ENCODE data around the gene ASXL1. TPM values are rescaled to one million over a fixed set of nuclear protein-coding genes. Genes with fewer than 3 reads are reported as not detected.
A peak's percentile ranks its signal among the peaks of the same experiment; 100 is the strongest.

Gene ASXL1
- polyA plus RNA-seq, 1 of the 3 experiments (the other 2 are of a cell fraction), result 36.6 TPM

- Histone ChIP-seq H3K27ac (ENCODE audit: low read depth in 2 of 2, low read length in 1 of 2) (no peak overlapping the region; a peak in 1 of 4 replicates), H3K4me2 (no peak overlapping the region), H3K9me3 (no peaks in the 10 kb centered on the region), H3K79me2 (ENCODE audit: insufficient read depth) (peaks cover 18% of the 10 kb centered on the region; the same call in 1 of the 2 replicates), H4K20me1 (ENCODE audit: insufficient read depth) (peaks cover 14% of the 10 kb centered on the region), H3K9ac (no peak overlapping the region), H3K9me2 (no peaks in the 10 kb centered on the region), H3K4me1 (ENCODE audit: control insufficient read depth in 1 of 2, insufficient read depth in 2 of 2, low read depth in 1 of 2, low read length in 1 of 2) (no peaks in the 10 kb centered on the region; a peak in 1 of 4 replicates), H3F3A (replicated peaks; ENCODE audit: insufficient read depth) (peaks cover 17% of the 10 kb centered on the region), H3K27me3 (ENCODE audit: insufficient read depth) (no peaks in the 10 kb centered on the region), H3K4me3 (ENCODE audit: low read depth in 2 of 2, low read length in 1 of 2) (no peak overlapping the region), H3K36me3 (replicated peaks in 1 of 2; ENCODE audit: control insufficient read depth in 1 of 2, insufficient read depth in 2 of 2, low read length in 1 of 2) (peaks cover 72 to 99% of the 10 kb centered on the region in 2 experiments), H2AFZ (ENCODE audit: low read depth) (no peak overlapping the region)
- WGBS (ENCODE audit: low lambda C conversion rate), result 90% methylated on average over 9 of the region's 12 CpGs
- peak; percentile 11 for DNase-seq
- ChIA-PET CTCF (interaction anchor here (0.9 to 1.5 kb wide), 3 partner anchors 11 to 20 kb away, joined by 3 read pairs; no protein-coding TSS in a partner anchor), POLR2A (no interaction called here)
- TF ChIP-seq FOSL2 (IDR thresholded peaks at IDR 0.05; ENCODE audit: borderline replicate concordance, low read depth) (no peak), REST (IDR thresholded peaks at IDR 0.05; ENCODE audit: low read depth, low read length) (no peak), MEF2A (IDR thresholded peaks at IDR 0.05; ENCODE audit: borderline replicate concordance, low read depth) (no peak), POLR2AphosphoS5 (IDR thresholded peaks at IDR 0.05; ENCODE audit: low read depth, low read length) (no peak), CTCF (IDR thresholded peaks at IDR 0.05) (no peak), TAF1 (IDR thresholded peaks at IDR 0.05; ENCODE audit: borderline replicate concordance, low read depth, low read length) (no peak), NFIC (IDR thresholded peaks at IDR 0.05; ENCODE audit: borderline replicate concordance) (no peak)
These were observed 77.4 kb downstream of the ASXL1 start for GRCh38 chr20:32435449-32436107.

DNA sequence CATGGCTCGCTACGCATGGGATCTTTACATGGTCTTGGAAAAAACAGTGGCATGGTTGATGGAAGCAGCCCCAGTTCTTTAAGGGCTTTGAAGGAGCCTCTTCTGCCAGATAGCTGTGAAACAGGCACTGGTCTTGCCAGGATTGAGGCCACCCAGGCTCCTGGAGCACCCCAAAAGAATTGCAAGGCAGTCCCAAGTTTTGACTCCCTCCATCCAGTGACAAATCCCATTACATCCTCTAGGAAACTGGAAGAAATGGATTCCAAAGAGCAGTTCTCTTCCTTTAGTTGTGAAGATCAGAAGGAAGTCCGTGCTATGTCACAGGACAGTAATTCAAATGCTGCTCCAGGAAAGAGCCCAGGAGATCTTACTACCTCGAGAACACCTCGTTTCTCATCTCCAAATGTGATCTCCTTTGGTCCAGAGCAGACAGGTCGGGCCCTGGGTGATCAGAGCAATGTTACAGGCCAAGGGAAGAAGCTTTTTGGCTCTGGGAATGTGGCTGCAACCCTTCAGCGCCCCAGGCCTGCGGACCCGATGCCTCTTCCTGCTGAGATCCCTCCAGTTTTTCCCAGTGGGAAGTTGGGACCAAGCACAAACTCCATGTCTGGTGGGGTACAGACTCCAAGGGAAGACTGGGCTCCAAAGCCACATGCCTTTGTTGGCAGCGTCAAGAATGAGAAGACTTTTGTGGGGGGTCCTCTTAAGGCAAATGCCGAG, 78.2 kb downstream of the ASXL1 start:
- DNase-seq, result peak; percentile 10
- Histone ChIP-seq H3K4me3 (ENCODE audit: low read depth in 2 of 2, low read length in 1 of 2) (no peak overlapping the region), H3K4me1 (ENCODE audit: control insufficient read depth in 1 of 2, insufficient read depth in 2 of 2, low read depth in 1 of 2, low read length in 1 of 2) (no peaks in the 10 kb centered on the region; a peak in 1 of 4 replicates), H3F3A (replicated peaks; ENCODE audit: insufficient read depth) (peaks cover 17% of the 10 kb centered on the region), H3K36me3 (replicated peaks in 1 of 2; ENCODE audit: control insufficient read depth in 1 of 2, insufficient read depth in 2 of 2, low read length in 1 of 2) (peaks cover 71 to 92% of the 10 kb centered on the region in 2 experiments), H3K9ac (no peak overlapping the region), H3K79me2 (ENCODE audit: insufficient read depth) (peaks cover 19% of the 10 kb centered on the region), H3K4me2 (no peak overlapping the region), H2AFZ (ENCODE audit: low read depth) (no peak overlapping the region), H3K9me3 (no peaks in the 10 kb centered on the region), H3K9me2 (no peaks in the 10 kb centered on the region), H3K27ac (ENCODE audit: low read depth in 2 of 2, low read length in 1 of 2) (no peak overlapping the region; a peak in 1 of 4 replicates), H4K20me1 (ENCODE audit: insufficient read depth) (peaks cover 13% of the 10 kb centered on the region), H3K27me3 (ENCODE audit: insufficient read depth) (no peaks in the 10 kb centered on the region)
- ChIA-PET CTCF (interaction anchor here (0.7 to 1.5 kb wide), 5 partner anchors 10 to 49 kb away, joined by 3 read pairs; no protein-coding TSS in a partner anchor), POLR2A (no interaction called here)
- 95% methylated on average over 11 of the region's 11 CpGs for WGBS (ENCODE audit: low lambda C conversion rate)
- TF ChIP-seq ELF1 (IDR thresholded peaks at IDR 0.05) (no peak), YY1 (IDR thresholded peaks at IDR 0.05; ENCODE audit: low read depth) (no peak), SIN3A (IDR thresholded peaks at IDR 0.05; ENCODE audit: borderline replicate concordance, low read depth, low read length) (no peak), MEF2A (IDR thresholded peaks at IDR 0.05; ENCODE audit: borderline replicate concordance, low read depth) (no peak), GATA2 (CRISPR knock-in tag; IDR thresholded peaks at IDR 0.05) (no peak)
- TF ChIP-seq, protein P1, sequence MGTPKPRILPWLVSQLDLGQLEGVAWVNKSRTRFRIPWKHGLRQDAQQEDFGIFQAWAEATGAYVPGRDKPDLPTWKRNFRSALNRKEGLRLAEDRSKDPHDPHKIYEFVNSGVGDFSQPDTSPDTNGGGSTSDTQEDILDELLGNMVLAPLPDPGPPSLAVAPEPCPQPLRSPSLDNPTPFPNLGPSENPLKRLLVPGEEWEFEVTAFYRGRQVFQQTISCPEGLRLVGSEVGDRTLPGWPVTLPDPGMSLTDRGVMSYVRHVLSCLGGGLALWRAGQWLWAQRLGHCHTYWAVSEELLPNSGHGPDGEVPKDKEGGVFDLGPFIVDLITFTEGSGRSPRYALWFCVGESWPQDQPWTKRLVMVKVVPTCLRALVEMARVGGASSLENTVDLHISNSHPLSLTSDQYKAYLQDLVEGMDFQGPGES (IDR thresholded peaks at IDR 0.05; ENCODE audit: low read depth, low read length), result no peak
